ENCODE results near the gene ARID1B.

ARID1B gene

DNA sequence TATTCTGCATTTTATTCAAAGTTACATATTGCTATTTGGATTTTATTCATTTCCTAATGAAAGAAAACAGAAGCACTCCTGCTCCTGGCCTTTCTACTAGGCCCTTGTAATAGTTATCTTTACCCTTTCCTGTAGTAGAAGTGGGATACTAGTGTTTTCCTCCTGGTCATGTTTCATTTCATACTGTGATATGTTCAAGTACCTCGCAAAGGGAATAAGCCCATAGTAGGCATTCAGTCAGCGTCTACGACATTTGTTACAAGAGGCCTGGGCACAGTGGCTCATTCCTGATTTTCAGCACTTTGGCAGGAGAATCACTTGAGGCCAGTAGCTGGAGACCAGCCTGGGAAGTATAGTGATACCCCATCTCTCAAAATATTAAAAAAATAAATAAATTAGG is 154.1 kb downstream of the ARID1B start:
- TF ChIP-seq, protein P1, sequence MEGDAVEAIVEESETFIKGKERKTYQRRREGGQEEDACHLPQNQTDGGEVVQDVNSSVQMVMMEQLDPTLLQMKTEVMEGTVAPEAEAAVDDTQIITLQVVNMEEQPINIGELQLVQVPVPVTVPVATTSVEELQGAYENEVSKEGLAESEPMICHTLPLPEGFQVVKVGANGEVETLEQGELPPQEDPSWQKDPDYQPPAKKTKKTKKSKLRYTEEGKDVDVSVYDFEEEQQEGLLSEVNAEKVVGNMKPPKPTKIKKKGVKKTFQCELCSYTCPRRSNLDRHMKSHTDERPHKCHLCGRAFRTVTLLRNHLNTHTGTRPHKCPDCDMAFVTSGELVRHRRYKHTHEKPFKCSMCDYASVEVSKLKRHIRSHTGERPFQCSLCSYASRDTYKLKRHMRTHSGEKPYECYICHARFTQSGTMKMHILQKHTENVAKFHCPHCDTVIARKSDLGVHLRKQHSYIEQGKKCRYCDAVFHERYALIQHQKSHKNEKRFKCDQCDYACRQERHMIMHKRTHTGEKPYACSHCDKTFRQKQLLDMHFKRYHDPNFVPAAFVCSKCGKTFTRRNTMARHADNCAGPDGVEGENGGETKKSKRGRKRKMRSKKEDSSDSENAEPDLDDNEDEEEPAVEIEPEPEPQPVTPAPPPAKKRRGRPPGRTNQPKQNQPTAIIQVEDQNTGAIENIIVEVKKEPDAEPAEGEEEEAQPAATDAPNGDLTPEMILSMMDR (IDR thresholded peaks at IDR 0.05; ENCODE audit: control extremely low read depth, extremely low read depth, low read depth, missing control alignments), result no peak
- ChIA-PET POLR2A (no interaction called here), CTCF (interaction anchor here (0.9 to 3.3 kb wide), 3 partner anchors 11 to 27 kb away, joined by 3 to 14 read pairs (median 3); no protein-coding TSS in a partner anchor)
- DNase-seq (ENCODE audit: extremely low spot score), result no peak

DNA sequence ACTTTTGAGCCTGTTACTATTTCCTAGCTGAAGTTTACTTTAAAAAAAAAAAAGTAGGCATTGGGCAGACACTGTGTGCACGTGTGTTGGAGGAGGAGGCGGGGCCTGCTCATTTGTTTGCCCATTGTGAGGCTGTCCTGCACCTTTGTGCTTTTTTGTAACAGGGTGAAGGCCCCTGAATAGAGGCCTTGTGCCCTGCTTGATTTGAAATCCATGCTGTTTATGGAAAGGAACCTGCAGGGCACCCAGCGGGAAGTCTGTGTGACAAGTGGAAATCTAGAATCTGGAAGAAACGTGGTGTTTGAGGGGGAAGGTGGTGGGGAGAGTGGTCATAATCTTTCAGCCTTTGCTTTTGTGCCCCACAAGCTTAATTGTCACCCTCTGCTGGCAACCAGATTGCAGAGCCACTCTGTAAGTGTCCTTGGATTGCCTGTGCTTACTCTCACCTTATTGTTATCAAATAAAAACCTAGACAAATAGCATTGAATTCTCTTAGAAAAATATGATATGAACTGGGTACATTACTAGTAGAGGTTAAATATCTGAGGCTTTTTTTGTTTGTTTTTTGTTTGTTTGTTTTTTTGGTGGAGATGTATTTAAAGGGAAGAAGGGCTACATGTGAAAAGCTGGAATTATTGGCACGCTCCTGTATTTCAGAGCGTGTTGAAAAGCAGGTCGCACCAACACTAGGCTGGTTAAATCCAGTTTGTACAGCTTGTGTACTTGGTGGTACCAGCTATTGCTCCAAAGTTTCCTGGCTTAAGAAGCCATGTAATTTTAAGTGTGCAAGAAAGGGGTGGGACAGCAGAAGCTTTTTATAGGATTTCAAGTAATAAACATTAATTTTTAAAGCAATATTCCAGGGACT is 156.3 kb downstream of the ARID1B start:
- ChIA-PET CTCF (interaction anchor here (0.8 to 3.3 kb wide), 10 partner anchors 9 to 115 kb away, joined by 3 to 14 read pairs (median 3); no protein-coding TSS in a partner anchor), POLR2A (no interaction called here)
- TF ChIP-seq, protein P1 (IDR thresholded peaks at IDR 0.05; ENCODE audit: control extremely low read depth, extremely low read depth, low read depth, missing control alignments), result no peak
- no peak for DNase-seq (ENCODE audit: extremely low spot score)

DNA sequence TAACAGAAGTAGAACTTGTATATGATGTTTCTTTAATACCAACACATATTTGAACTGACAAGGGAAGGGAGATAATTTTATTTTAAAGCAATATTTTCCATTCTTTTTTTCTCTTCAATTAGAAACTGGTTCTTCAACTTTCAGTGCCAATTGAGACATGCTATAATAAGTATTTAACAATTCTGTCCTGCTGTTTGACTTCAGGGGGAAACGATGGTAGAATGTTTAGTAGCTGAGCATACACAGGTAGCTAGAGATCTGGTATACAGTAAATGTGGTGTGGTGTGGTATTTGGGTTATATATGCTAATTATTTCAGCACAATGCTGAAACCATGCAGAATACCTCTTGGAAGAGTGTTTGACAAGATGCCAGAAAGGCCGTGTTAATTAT is 156.9 kb downstream of the ARID1B start:
- POLR2A ChIA-PET, result no interaction called here
- TF ChIP-seq, protein P1 (IDR thresholded peaks at IDR 0.05; ENCODE audit: control extremely low read depth, extremely low read depth, low read depth, missing control alignments), result no peak
- CTCF ChIA-PET, result interaction anchor here (0.8 to 2.1 kb wide), 6 partner anchors 9 to 115 kb away, joined by 3 to 10 read pairs (median 3); no protein-coding TSS in a partner anchor
- DNase-seq (ENCODE audit: extremely low spot score), result no peak

DNA sequence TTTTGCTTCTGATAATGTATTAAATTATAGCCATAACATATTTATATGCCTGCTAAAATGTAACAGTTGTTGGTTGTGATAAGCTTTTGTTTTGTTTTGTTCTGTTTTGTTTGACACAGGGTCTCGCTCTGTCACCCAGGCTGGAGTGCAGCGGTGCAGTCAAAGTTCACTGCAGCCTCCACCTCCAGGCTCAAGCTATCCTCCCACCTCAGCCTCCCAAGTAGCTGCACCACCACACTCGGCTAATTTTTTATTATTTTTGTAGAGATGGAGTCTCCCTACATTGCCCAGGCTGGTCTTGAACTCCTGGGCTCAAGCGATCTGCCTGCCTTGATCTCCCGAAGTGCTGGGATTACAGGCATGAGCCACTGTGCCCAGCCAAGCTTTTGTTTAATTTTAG is 157.8 kb downstream of the ARID1B start:
- TF ChIP-seq, protein P1 (IDR thresholded peaks at IDR 0.05; ENCODE audit: control extremely low read depth, extremely low read depth, low read depth, missing control alignments), result no peak
- ChIA-PET CTCF (interaction anchor here (0.9 to 1.7 kb wide), 7 partner anchors 8 to 85 kb away, joined by 3 to 10 read pairs (median 4); no protein-coding TSS in a partner anchor), POLR2A (no interaction called here)
- no peak for DNase-seq (ENCODE audit: extremely low spot score)

DNA sequence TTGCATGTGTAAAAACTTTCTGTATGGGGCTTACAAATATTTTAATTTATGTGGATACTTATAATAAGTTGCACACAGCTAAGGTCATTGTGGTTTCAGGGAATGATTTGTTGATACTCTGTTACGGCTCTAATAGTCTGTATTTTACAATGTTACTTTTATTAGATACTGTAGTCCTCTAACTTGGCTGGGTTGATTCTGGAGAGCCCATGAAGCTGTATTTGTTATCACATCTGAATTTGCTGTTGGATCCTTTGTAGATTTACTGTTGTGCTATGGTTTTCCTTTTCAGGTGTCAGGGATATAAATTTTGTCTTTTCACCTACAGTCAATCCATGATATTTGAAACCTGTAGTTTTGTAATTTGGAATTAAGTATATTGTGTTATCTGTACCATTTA is 161.0 kb downstream of the ARID1B start:
- ChIA-PET CTCF (interaction anchor here (1.1 to 1.5 kb wide), 3 partner anchors 9 to 15 kb away, joined by 3 to 4 read pairs (median 3); no protein-coding TSS in a partner anchor), POLR2A (no interaction called here)
- TF ChIP-seq, protein P1 (IDR thresholded peaks at IDR 0.05; ENCODE audit: control extremely low read depth, extremely low read depth, low read depth, missing control alignments), result no peak
- no peak for DNase-seq (ENCODE audit: extremely low spot score)

DNA sequence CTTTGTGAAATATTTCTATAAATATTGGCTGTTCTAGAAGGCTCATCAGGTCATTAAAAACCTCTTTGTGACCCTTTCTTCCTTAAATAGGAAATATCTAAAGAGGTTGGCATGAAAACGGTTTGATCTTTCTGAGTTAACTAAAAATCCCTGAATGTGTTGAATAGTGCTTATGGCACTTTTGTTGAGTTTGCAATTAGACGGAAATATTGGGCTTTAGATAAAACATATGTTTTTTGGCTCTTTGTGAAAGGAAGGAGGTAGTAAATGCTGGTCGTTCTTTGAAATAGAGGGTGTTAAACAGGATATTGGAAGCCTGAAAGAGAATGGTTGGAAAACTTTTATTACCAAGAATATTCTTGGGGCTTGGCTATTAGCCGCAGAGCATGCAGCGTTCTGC is 163.0 kb downstream of the ARID1B start:
- ChIA-PET POLR2A (no interaction called here), CTCF (interaction anchor here (0.9 to 1.0 kb wide), 3 partner anchors 11 to 22 kb away, joined by 3 to 4 read pairs (median 3); no protein-coding TSS in a partner anchor)
- TF ChIP-seq, protein P1 (IDR thresholded peaks at IDR 0.05; ENCODE audit: control extremely low read depth, extremely low read depth, low read depth, missing control alignments), result no peak
- no peak for DNase-seq (ENCODE audit: extremely low spot score)

Measured in GM10248 (cell line).